DMS79 (cell line): ENCODE results near the gene TCHHL1.

Experiments used
- DNase-seq: peaks from one replicate; lab custom pipeline; 2025; lab: John Stamatoyannopoulos, UW

The TCHHL1 gene

DNA sequence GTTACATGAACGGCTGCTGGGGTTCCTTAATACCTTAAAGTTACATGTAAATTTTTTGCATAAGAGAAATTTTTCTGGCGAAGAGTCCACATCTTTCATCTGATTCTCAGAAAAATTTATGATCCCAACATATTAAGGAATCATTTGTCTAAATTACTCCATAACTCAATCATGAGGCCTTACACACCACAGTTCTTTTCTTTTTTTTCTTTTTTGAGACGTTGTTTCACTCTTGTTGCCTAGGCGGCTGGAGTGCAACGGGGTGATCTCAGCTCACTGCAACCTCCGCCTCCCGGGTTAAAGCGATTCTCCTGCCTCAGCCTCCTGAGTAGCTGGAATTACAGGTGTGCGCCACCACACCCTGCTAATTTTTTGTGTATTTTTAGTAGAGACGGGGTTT, 50.0 kb downstream of the TCHHL1 start:
- DNase-seq: peak; percentile 50

DNA sequence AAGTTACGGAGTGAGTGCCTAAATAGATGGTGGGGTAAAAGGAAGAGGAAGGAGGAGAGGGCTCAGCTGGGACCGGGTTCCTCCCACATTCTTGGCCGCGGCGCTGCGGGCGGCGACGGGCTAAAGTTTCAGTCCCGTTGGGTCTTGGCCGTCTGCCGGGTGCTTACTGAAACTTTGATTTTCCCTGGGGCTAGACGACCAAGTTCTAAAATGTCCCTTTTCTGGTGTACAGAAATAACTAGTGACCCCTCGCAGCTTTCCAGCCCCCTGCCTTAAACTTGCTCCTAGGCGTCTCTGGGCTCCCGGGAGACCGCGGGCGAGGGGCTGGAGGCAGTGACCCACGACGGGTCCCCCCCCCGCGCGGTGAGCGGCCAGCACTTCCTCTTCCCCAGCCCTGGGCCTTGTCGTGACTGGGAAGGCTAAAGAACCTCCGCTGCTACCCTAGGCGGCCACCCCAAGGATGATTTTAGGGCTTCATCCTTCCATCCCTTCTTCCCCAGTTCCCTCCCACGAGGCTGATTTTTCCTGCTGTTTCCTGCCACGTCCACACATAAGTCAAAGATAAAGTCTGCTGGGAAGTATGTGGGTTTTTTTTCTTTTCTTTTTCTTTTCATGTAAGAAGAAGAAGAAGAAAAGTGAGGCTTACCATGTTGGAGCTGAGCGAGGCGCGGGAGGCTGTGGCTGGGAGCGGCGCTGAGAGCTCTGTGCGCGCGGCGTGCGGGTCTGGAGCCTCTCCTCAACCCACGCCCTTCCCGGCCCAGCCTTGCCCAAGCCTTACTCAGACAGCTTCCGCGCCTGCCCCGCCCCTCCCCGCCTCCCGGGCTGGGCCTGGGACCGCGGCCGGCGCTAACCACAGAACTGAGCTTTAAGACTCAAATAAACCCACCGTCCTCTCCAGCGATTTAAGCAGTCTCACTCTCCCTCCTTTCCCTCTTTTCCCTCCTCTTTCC, 52.3 kb downstream of the TCHHL1 start, which contains the start of gene S100A11:
Gene S100A11 (minus strand): TSS at position 738 of the 950 bp plus-strand sequence. CDS start 89 bp downstream, at position 649.
- peak; percentile 49 for DNase-seq

DNA sequence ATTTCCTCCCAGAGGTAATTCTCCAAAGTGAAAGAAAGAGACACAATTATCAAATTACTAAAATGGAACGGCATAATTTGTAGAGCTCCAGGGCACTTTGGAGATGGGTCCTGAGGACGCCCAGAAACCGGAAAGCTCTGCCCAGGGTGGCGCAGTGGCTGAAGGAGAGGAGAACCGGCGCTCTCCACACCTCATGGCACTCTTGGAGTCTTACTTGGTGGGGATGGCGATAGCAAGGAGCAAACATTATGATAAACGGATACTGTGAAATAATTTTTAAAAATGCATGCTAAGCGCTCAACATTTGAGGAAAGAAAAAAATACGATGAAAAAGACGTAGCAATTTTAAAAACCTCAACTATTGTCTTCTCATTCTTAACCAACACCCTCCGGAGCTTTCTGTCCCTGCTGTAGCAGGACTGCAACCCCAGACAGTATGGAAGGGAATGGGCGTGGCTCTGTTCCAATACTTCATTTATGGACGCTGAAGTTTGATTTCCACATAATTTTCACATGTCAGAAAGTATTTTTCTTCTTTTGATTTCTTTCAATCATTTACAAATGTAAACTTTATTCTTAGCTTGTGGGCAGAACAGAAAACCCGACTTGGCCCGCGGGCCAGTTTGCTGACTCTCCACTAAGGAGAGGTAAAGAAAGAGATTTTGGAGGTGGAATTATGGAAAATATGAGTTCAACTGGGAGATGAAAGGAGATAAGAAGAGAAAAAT, 53.2 kb downstream of the TCHHL1 start:
- DNase-seq: peak; percentile 13

DNA sequence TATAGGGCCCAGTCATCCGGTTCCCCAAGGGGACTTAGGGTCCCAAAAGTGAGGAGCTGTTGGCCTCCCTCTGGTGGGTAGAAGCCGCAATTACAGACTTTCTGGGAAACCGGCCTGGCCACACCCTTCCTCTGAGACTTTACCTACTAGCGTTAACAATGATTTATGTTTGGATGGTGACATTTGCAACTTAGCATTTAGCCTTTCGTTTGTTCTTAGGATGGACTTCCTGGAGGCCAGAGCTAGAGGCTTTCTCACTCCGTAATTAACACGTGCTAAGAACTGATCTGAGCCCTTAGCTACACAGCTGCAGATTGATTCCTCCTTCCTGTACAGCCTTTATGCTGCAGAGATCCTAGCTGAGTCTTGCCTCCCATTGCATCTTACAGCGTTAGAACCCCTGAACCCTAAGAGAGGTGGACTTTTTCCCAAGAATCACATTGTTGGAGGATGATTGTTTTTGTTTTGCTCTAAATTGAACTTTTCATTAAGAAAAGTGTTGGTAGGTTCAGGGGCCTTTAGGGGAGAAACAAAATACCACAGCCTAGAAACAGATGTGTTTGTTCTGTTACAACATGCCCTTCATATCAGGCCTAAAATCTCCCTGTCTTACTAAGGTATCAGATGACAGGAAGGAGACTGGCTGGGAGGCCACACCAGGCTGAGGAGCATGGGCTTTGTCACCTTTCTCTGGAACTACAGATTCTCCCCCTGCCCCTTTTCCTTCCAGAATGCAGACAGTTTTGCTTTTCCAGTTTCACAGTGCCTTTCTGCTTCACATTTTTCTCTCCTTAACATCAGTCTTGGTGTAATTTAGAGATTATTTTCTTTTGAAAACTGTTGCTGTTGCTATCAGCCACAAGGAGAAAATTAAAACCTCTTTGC, 54.0 kb downstream of the TCHHL1 start:
- DNase-seq: peak; percentile 68

DNA sequence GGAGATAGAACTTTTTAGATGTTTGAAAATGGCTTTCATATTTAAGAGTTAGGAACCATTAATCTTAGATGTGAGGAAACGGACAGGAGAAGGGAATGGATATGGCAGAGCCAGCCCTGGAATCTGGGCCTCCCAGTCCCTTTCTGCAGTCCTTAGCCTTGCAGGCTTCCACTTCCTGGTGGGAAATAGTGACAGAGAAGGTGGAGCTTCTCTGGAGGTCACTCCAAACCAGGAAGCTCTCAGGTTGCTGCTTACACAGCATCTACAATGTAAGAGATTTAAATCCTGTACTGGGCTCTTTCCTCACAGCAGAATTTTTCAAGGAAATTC, 54.6 kb downstream of the TCHHL1 start:
- DNase-seq: no peak
